ENCODE data around the gene LRRC66. TPM values are rescaled to one million over a fixed set of nuclear protein-coding genes. Genes with fewer than 3 reads are reported as not detected.

The LRRC66 gene
- total and polyA plus RNA-seq, 2 of the 13 experiments (the other 11 are each of a cell fraction or from before 2014, with no cell fraction given), result not detected

DNA sequence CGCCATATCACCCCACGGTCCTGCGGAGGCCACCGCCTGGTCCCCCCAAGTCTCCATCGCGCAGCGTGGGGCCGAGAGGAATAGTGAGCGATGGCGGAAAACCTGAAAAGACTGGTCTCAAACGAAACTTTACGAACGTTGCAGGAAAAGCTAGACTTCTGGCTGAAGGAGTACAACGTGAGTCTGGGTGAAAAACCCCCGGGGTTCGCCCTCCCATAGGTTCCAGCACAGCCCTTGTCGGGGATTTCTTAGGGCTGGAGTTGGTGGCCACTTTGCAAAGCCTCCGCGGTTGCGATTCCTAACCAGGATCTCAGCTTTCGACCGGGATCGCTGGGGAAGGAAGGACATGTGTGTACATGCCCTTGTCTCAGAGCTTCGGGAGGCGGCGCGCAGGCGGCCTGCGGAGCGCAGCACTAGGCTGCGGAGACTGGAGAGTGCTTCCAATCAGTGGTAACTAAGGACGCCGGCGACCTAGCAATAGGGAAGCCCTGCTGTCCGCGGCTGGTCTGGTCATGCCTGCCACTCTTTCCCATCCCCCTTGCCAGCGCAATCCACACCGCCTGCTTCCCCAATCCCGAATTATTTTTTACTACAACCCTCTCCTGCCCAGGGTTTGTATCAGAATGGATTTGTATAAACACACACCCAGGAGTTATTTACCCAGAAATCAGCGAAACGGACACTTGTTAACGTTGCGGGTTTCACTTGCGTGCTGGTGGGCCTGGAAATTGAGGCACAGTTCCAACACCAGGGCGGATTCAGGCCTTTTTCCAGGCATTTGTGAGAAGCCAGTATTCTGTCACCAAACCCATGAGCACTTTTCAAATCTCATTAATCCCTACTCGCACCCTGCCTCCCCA is 31.7 kb upstream of the LRRC66 start (continued):
- 0 out of 2 replicates have a peak, but pooled peaks have one; percentile 6 for TF ChIP-seq YEATS2 (CRISPR knock-in tag; IDR thresholded peaks at IDR 0.05; ENCODE audit: borderline replicate concordance)
- TF ChIP-seq ZNF331 (CRISPR knock-in tag; IDR thresholded peaks at IDR 0.05), result peak; percentile 88
- TF ChIP-seq, protein P1, sequence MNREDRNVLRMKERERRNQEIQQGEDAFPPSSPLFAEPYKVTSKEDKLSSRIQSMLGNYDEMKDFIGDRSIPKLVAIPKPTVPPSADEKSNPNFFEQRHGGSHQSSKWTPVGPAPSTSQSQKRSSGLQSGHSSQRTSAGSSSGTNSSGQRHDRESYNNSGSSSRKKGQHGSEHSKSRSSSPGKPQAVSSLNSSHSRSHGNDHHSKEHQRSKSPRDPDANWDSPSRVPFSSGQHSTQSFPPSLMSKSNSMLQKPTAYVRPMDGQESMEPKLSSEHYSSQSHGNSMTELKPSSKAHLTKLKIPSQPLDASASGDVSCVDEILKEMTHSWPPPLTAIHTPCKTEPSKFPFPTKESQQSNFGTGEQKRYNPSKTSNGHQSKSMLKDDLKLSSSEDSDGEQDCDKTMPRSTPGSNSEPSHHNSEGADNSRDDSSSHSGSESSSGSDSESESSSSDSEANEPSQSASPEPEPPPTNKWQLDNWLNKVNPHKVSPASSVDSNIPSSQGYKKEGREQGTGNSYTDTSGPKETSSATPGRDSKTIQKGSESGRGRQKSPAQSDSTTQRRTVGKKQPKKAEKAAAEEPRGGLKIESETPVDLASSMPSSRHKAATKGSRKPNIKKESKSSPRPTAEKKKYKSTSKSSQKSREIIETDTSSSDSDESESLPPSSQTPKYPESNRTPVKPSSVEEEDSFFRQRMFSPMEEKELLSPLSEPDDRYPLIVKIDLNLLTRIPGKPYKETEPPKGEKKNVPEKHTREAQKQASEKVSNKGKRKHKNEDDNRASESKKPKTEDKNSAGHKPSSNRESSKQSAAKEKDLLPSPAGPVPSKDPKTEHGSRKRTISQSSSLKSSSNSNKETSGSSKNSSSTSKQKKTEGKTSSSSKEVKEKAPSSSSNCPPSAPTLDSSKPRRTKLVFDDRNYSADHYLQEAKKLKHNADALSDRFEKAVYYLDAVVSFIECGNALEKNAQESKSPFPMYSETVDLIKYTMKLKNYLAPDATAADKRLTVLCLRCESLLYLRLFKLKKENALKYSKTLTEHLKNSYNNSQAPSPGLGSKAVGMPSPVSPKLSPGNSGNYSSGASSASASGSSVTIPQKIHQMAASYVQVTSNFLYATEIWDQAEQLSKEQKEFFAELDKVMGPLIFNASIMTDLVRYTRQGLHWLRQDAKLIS (CRISPR knock-in tag; IDR thresholded peaks at IDR 0.05), result no peak
- TF ChIP-seq, protein P2, sequence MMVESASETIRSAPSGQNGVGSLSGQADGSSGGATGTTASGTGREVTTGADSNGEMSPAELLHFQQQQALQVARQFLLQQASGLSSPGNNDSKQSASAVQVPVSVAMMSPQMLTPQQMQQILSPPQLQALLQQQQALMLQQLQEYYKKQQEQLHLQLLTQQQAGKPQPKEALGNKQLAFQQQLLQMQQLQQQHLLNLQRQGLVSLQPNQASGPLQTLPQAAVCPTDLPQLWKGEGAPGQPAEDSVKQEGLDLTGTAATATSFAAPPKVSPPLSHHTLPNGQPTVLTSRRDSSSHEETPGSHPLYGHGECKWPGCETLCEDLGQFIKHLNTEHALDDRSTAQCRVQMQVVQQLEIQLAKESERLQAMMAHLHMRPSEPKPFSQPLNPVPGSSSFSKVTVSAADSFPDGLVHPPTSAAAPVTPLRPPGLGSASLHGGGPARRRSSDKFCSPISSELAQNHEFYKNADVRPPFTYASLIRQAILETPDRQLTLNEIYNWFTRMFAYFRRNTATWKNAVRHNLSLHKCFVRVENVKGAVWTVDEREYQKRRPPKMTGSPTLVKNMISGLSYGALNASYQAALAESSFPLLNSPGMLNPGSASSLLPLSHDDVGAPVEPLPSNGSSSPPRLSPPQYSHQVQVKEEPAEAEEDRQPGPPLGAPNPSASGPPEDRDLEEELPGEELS (CRISPR knock-in tag; IDR thresholded peaks at IDR 0.05), result peak; percentile 29; the same call in 1 of the 2 replicates
- no peak for TF ChIP-seq TAF15 (IDR thresholded peaks at IDR 0.05; ENCODE audit: low read depth, low read length, poor library complexity, severe bottlenecking)
- TF ChIP-seq RFX3 (CRISPR knock-in tag; IDR thresholded peaks at IDR 0.05), result peak; percentile 89
- TF ChIP-seq, protein P3, sequence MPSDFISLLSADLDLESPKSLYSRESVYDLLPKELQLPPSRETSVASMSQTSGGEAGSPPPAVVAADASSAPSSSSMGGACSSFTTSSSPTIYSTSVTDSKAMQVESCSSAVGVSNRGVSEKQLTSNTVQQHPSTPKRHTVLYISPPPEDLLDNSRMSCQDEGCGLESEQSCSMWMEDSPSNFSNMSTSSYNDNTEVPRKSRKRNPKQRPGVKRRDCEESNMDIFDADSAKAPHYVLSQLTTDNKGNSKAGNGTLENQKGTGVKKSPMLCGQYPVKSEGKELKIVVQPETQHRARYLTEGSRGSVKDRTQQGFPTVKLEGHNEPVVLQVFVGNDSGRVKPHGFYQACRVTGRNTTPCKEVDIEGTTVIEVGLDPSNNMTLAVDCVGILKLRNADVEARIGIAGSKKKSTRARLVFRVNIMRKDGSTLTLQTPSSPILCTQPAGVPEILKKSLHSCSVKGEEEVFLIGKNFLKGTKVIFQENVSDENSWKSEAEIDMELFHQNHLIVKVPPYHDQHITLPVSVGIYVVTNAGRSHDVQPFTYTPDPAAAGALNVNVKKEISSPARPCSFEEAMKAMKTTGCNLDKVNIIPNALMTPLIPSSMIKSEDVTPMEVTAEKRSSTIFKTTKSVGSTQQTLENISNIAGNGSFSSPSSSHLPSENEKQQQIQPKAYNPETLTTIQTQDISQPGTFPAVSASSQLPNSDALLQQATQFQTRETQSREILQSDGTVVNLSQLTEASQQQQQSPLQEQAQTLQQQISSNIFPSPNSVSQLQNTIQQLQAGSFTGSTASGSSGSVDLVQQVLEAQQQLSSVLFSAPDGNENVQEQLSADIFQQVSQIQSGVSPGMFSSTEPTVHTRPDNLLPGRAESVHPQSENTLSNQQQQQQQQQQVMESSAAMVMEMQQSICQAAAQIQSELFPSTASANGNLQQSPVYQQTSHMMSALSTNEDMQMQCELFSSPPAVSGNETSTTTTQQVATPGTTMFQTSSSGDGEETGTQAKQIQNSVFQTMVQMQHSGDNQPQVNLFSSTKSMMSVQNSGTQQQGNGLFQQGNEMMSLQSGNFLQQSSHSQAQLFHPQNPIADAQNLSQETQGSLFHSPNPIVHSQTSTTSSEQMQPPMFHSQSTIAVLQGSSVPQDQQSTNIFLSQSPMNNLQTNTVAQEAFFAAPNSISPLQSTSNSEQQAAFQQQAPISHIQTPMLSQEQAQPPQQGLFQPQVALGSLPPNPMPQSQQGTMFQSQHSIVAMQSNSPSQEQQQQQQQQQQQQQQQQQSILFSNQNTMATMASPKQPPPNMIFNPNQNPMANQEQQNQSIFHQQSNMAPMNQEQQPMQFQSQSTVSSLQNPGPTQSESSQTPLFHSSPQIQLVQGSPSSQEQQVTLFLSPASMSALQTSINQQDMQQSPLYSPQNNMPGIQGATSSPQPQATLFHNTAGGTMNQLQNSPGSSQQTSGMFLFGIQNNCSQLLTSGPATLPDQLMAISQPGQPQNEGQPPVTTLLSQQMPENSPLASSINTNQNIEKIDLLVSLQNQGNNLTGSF (CRISPR knock-in tag; IDR thresholded peaks at IDR 0.05), result no peak
- TF ChIP-seq REPIN1 (CRISPR knock-in tag; IDR thresholded peaks at IDR 0.05; ENCODE audit: borderline replicate concordance, low read depth), result peak; percentile 32; the same call in 1 of the 2 replicates
- no peak for TF ChIP-seq SP140L (CRISPR knock-in tag; IDR thresholded peaks at IDR 0.05; ENCODE audit: borderline replicate concordance)
- TF ChIP-seq, protein P4, sequence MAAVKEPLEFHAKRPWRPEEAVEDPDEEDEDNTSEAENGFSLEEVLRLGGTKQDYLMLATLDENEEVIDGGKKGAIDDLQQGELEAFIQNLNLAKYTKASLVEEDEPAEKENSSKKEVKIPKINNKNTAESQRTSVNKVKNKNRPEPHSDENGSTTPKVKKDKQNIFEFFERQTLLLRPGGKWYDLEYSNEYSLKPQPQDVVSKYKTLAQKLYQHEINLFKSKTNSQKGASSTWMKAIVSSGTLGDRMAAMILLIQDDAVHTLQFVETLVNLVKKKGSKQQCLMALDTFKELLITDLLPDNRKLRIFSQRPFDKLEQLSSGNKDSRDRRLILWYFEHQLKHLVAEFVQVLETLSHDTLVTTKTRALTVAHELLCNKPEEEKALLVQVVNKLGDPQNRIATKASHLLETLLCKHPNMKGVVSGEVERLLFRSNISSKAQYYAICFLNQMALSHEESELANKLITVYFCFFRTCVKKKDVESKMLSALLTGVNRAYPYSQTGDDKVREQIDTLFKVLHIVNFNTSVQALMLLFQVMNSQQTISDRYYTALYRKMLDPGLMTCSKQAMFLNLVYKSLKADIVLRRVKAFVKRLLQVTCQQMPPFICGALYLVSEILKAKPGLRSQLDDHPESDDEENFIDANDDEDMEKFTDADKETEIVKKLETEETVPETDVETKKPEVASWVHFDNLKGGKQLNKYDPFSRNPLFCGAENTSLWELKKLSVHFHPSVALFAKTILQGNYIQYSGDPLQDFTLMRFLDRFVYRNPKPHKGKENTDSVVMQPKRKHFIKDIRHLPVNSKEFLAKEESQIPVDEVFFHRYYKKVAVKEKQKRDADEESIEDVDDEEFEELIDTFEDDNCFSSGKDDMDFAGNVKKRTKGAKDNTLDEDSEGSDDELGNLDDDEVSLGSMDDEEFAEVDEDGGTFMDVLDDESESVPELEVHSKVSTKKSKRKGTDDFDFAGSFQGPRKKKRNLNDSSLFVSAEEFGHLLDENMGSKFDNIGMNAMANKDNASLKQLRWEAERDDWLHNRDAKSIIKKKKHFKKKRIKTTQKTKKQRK (IDR thresholded peaks at IDR 0.05; ENCODE audit: low read length), result no peak
- peak; percentile 63; the same call in 1 of the 2 replicates for TF ChIP-seq ZNF747 (CRISPR knock-in tag; IDR thresholded peaks at IDR 0.05; ENCODE audit: borderline replicate concordance)
- TF ChIP-seq ZNF660 (CRISPR knock-in tag; IDR thresholded peaks at IDR 0.05; ENCODE audit: borderline replicate concordance, low read depth), result no peak
- TF ChIP-seq ZNF33B (CRISPR knock-in tag; IDR thresholded peaks at IDR 0.05), result peak; percentile 25; the same call in 1 of the 2 replicates

Measured in HepG2 (cell line).